Body of pancreas (tissue), 4 donors: ENCODE measurements around the gene GFM2.

Experiments used
- POLR2A ChIP-seq, 3 donors: fragments of 450-650 bp; IDR thresholded peaks; one replicate each; pipeline ENCODE4 v1.6.1; 2016; ENCODE audit warnings: antibody characterized with exemption in 3 of 3, mild to moderate bottlenecking in 2 of 3
- TF ChIP-seq, protein P1 (sequence below), 7 experiments: fragments of 450-650 bp in 4 of 7; fragments of 200-600 bp in 3 of 7; sonication (generic) in 3 of 7; IDR thresholded peaks; one replicate each; pipeline ENCODE4 v1.5.1; 2016 to 2019; ENCODE audit warnings: antibody characterized with exemption in 7 of 7

DNA sequence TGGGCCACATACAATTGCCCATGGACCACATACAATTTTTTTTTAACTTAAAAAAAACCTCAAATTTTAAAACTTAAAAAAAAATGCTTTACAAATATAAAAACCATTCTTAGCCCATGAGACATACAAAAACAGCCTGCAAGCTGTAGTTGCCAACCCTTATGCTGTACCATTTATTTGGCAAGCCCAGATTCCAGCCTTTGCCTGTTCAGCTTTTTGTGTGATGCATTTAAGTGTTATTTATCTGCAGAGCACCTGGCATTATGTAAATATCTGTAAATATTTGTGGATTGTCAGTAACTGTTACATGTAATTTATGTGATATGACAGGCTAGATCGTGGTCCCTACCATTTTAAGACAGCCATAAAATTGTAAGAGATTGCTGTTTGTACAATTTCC is 49.3 kb downstream of the GFM2 start:
- TF ChIP-seq, protein P1, sequence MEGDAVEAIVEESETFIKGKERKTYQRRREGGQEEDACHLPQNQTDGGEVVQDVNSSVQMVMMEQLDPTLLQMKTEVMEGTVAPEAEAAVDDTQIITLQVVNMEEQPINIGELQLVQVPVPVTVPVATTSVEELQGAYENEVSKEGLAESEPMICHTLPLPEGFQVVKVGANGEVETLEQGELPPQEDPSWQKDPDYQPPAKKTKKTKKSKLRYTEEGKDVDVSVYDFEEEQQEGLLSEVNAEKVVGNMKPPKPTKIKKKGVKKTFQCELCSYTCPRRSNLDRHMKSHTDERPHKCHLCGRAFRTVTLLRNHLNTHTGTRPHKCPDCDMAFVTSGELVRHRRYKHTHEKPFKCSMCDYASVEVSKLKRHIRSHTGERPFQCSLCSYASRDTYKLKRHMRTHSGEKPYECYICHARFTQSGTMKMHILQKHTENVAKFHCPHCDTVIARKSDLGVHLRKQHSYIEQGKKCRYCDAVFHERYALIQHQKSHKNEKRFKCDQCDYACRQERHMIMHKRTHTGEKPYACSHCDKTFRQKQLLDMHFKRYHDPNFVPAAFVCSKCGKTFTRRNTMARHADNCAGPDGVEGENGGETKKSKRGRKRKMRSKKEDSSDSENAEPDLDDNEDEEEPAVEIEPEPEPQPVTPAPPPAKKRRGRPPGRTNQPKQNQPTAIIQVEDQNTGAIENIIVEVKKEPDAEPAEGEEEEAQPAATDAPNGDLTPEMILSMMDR (IDR thresholded peaks at IDR 0.05) = no peak
- TF ChIP-seq POLR2A (IDR thresholded peaks at IDR 0.05) = no peak
